HG03108 (cell line): ENCODE data around the gene FOXD3.

Source experiments
- ATAC-seq: cut with Tn5 transposase; IDR thresholded peaks from one replicate; pipeline ENCODE4 v1.9.1; 2021; ENCODE audit warnings: moderate library complexity; ENCODE audit not compliant: unreplicated experiment

FOXD3 gene

DNA sequence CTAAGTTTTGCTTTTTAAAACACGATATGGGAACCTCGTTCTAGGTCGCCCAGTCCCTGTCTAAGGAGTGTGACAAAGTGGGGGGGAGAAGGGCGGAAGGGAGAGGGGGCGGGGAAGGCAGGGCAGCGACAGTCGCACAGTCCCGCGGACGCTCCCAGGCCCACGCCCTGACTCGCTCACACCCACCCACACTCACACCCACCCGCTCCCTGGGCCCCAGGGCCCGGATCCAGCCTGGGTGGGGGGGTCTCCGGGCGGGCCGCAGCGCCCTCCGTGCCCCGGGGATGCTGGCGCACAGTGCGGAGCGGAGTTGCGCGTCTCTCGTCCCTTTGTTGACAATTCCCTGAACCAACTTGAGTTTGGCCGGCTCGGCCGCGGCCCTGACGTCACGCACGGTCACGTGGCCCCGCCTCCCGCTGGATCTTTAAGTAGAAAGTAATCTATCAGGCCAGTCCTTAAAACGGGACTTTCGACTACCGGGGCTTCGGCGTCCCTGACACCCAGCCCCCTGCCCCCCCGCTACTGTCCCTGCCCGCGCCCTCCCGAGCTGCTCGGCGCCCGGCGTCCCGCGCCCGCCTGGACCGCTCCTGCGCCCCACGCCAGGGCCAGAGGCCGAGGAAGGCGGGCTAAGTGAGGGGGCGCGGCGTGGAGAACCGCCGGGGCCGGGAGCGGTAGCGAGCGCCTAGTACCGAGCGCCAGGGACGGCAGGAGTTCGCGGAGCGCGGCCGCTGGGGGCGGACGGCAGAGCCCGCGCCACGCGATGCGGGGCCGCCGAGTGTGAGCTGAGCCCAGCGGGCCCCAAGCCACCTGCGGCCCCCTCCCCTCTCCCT, at the start of gene FOXD3:
FOXD3 (plus strand) TSS at position 454 of the 830 bp plus-strand sequence. CDS start 492 bp downstream, outside the sequence.
- ATAC-seq: no peak

DNA sequence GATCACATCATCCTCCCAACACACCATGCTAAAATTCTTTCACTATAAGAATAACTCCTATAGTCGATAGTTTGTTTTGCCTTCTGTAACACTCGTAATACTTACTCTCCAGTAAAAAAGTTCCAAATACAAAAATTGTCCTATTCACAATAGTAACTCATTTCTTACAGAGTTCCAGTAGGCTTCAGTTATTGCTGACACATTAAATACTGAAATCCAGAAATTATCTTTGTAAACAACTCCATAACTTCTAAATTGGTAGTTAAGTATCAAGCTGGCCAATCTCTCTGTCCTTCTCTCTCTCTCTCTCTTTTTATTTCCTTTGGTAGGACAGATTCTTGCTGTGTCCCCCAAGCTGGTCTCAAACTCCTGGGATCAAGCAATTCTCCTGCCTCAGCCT, 49.6 kb upstream of the FOXD3 start:
- no peak for ATAC-seq

DNA sequence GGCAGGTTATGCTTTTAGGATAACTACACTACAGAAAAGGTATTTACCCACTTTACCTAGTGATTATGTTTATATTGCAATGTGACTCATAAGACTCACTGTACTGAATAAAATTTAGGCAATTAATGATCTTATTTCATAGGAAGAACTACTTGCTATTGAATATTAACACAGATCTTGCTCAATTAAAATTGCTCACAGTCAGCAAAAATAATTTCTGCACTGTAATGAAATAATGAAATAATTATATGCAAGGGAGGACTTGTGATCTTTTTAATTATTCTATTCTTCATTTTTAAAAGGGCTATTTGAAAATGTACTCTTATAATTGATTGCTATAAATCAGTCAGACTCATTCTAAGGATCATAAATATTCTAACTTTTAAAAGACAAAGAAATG, 48.0 kb upstream of the FOXD3 start:
- ATAC-seq: no peak

DNA sequence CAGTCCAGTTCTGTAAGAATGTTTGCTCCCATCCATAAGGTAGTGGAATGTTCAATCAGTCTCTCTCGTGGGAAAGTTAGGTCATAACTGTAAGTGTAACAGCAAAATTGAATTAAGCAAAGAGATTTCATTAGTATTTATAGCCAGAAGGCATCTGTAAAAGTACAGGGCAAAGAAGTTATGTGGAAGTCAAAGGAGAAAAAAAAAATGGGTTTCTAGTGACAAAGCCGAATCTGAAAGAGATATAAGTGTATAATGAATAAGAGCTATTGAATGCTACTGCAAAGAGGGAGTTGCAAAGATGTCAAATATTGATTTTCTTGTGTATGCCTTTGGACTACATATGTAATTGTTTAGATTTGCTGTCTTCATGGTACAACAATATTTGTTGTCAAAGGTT, 47.4 kb upstream of the FOXD3 start:
- ATAC-seq: no peak

DNA sequence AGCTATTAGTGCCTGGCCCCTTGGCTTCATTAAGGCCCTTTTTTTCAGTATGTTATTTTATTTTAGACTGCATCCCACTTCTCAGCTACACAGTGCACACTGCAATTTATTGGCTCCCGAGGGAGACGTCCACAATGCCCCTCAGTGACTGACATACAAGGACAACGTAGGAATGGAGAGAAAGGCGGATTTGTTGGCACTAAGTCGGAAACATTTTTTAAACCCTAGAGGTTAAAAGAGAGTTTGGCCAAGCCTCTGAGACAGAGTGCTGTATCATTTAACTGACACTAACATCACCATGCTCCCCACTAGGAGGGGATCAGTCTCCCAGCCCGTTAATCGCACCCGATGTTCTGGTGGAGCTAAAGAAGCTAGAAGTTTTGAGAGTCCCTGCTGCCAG, 45.7 kb upstream of the FOXD3 start:
- no peak for ATAC-seq

DNA sequence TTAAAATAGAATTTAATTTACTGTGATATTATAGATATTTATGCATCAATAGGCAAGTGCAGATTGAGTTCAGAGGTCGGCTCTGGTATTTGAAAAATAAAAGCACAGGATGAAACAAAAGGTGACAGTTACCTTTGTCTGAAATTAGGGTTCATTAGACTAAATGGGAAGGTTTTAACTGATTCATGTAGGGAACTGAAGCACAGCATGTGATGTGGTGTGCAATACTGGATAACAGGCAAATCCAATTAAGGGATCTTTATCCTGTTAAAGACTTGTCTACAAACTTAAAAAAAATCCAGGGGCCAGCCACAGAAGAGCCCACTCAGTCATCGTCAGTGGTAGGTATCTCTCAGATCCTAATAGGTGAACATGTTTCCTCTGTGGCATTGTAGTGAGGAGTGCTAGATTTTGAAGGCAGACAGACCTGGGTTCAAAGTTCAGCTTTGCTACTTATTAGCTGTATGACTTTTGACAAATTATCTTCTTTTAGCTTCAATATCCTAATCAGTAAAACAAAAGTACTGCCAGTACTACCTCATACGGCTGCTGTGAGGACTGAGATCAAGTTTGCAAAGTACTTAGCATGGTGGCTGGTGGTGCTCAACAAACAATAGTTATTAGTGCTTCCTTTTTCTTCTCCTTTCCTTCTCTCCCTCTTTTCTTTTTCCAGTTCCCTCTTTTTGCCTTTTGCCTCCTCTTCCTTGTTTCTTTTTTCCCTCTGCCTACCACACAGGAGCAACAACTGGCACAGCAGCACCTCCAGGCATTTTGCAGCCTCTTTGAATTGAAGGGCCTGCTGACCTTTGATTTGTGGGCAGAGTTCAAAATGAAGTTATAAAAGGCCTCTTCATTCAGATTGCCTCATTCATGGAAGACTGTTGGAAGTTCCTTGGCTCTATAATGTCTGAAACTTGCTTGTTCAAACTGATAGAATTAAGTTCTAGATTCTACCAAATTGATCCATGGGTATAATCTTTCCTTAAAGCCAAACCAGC, 44.9 kb upstream of the FOXD3 start:
- no peak for ATAC-seq

DNA sequence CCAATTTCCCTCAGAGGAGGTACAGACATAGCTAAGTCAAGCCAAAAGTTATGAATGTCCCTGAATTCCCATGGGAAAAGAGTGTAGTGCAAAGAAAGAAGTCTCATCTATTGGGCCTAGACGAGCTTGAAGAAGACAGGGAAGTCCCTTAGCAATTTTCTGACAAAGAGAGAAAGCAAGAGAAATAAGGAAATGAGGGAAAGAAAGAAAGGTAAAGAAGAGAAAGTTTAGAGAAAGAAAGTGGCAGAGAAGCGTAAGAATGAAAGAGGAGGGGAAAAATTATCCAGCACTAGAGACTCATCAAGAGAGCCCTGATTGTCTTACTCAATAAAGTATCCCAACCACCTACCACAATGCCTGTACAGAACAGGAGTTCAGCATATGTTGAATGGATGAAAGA, 40.6 kb upstream of the FOXD3 start:
- ATAC-seq: no peak

DNA sequence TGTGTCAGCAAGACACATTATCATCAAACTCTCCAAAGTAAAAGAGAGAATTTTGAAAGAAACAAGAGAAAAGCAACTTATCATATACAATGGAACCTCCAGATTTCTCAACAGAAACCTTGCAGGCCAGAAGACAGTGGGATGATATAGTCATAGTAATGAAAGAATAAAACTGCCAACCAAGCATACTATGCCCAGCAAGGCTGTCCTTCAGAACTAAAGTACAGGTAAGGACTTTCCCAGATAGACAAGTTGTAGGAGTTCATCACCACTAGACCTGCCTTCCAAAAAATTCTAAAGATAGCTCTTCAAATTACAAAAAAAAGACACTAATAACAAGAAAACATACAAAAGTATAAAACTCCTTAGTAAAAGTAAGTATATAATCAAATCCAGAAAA, 33.2 kb upstream of the FOXD3 start:
- no peak for ATAC-seq

DNA sequence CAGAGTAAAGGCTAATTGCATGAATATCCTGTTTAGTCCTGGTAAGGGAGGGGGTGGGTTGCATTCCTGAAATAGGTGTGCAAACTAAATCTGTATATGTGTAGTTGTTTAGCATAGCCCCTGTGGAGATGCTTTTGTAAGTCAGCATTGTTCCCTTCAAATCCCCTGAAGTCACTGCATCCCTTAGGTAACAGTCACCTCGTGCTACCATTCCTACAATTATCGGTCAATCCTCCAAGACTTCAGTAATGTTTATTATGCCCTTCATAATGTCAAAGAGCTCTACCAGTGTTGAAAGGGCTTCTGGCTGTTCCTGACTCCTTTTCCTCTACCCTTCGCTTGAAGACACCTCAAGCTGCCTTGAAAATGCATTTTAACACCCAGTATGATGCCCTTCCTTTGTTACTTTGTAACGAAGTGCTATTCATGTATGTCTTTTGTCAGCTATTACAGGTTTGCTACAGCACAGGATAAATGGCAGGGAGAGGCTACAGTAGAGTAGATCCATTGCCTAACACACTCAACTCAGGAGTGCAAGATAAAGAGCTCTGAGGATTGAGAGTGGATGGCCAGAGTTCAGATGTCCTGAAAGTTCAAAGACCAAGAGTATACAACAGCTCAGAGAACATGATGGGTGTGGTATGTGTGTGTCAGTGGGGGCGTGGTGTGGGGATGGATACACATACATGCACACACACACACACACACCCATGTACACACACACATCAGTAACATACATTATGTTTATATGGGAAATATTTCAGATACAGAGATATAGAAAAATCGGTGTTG, 27.4 kb upstream of the FOXD3 start:
- no peak for ATAC-seq

DNA sequence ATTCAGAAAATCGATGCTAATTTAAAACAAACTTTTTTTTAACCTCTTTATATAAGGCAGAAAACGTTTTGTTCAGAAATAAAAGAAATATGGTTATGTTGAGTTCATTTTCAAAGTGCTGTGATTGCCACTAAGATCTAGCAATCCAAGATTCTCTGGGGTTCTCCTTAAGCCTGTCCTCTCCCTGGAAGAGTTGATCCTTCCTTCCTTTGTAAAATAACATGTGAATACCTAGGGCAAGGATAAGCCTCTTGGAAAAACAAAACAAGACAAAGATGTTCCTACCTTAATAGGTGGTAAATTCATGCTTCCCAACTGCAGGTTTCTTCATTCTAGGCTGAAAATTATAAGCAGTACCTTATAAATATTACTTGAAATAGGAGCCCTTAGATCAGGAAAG, 18.0 kb upstream of the FOXD3 start:
- ATAC-seq: no peak

DNA sequence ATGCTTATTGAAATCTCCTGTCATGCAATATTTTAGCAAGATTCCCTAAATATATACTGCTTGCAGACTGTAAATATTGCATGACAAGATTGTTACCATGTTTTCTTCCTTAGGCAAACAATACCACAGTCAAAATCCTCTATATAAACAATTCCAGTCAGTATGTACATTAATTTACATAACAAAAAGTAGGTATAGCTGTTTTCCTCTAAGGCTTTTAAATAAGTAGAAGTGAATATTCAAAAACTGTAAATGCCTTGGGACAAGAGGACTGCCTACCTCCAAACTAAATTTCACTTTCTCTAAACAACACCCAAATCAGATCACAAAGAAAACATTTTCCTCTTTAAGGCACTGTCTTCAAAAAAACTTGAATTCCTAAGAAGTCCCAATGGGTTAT, 17.3 kb upstream of the FOXD3 start:
- no peak for ATAC-seq

DNA sequence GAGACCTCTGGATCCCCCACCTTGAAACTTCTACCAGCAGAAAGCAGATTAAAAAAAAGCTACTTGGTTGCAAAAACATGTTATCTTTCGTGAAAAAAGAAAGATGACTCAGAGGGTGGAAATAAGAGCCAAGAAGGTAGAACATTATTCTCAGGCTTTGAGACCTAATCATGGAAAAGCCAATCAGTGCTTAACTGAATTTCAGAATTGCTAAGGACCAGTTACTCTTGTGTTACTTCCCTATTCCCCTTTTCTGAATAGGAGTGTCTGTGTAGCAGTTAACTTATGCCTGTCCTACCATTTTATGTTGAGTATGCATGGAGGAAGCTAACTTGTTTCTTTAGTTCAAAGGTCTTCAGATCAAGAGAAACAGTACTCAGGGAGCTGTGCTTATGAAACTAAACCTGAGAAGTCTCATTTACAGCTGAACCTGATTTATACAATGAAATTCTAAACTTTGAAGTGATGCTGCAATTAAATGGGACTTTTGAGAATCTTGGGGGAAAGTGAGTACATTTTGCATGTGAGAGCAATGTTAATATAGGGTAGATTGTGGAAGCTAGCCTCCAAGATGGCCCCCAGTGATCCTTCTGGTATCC, 15.1 kb upstream of the FOXD3 start:
- no peak for ATAC-seq

DNA sequence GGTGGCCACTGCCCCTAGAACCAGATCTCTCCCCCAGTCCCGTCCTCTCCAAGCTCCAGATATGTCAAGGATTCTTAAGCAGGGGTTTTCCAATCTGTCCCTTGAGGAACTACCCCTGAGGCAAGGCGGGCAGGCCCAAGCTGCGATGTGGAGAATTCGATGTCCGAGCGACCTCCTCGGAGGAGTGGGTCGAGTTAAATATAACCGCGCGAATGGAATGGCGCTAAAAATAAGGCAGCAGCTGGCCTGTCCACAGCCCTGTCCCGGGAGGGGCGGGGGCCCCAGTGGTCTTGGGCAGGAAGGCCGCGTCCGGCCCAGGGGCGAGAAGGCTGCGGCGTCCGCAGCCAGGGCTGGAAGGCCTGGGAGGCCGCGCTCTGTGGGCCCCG, 5.8 kb upstream of the FOXD3 start:
- no peak for ATAC-seq

DNA sequence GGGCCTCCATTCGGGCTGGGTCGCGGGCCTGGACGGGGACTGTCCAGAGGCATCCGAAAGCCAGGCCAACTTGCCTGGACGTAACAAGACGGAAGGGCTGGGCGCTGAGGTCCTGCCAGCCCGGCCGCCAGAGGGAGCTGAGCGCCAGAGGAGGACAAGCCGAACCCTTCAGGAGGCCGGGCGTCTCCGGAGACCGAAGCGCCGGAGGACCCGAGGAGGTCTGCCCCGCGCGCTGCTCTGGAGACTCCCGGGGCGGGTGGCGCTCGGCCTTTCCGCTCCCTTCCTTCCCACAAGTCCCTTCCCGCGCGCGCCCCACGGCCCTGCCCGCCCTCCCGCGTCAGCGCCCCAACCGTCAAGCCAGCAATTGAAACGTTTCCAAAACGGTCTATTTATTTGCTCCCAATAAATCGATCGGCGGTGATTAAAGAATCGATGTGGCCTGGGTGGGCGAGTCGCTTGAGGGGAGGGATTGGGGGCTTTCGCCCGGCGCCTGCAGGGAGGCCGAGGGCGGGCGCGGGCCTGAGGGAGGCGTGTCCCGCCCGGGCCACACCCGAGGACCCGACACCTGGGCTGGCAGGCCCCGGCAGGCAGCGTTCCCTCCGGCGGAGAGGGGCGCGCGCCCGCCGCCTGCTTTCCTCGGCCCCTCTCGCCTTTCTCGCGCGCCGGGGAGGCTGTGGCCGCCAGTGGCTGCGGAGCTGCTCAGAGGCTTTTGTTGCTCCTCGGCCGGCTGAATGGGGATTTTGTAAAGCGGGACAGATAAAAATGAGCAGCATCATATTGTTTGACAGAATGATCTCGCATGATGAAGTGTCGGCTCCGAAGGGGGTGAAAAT, 5.2 kb upstream of the FOXD3 start:
- ATAC-seq: peak; percentile 72

DNA sequence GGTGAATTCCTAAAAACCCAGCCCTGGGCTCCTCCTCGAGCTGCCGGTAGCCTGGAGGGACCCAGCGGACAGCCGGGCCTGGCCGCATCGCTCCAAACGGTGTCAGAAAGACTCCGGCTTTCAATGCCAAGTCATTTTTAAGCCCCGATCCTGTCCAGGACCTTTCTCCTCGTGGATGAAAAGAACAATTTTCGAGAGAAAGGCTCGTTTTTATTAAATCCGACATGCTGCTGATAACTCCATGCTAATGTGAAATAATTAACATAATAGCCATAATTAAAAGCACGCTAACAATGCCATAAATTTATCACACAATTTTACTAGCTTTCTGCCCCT, 4.6 kb upstream of the FOXD3 start:
- no peak for ATAC-seq

DNA sequence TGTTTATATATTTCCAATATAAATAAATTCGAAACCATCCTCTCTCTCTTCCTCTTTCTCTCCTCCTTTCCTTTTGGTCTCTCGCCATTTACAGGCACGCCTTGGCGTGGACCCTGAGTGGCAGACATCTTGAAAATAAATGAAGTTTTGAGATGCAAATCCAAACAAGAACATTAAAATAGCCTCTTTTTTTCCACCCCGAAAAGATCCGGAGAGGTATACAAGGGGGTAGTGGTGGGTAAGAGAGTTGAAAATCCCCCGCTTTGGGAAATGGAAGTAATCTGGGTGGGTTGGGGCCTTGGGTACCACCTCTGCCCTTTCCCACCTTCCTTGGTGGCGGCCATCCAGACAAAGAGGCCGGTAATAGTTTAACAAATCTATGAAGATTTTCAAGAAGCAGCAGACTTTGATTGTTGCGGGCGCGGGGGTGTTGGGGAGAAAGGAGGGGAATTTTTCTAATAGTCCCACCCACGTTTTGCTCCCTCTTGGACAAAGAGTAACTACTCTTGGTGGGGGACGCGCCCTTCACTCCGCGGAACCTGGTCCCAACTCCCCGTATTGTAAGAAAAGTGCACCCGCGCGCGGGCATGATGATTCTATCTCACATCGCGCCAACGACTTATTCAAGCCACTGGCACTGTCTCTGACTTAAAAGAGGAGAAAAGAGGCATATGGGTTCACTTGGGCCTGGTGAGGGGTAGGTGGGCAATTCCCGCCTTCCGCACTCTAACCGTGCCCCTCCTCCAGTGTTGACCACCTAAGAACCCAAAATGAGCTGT, 4.0 kb upstream of the FOXD3 start:
- ATAC-seq: no peak

DNA sequence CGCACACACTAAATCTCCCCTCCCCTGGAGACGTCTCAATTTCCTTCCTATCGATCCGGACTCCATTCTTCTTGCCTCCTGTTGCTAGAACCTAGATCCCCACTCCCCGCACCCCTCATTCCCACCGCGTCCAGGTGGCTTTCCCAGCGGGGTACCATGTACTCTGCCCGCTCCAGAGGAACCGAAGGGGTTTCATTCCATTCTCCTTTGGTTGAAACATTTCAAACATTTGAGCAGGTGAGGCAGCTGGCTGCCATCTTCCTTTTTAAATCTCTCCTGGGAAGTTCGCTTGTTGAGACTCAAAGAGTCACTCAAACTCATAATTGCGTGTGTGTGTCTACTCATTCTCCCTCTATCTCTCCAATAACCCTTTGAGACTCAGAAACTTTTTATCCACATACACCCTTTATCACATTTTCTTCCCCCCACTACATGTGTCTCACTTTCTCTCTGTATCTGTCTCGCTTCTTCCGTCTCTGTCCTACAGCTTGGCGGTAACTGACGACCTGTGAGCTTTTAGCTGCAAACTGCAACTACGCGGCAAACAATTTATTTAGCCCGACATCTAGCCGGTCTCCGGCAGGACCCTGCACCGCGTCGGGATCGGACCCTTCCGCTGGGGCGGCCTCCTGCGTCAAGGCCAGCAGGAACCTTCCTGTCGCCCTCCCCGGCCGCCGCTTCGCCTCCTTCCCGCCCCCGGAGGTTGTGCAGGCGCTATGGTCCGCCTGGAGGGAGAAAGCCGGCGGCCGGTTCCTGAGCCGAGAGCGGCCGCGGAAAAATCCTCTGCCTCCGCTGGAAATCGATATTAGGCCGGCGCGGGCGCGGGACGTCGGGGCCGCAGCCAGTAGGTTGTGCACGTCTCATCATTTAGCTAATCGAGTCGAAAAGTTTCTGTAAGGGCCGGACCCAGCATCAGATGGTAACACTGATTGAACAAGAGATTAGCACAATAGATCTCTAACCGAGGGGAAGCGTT, 3.0 kb upstream of the FOXD3 start:
- ATAC-seq: no peak
